Keratinocyte (primary cell): ENCODE results near the gene UNC13A. TPM values are rescaled to one million over a fixed set of nuclear protein-coding genes. Genes with fewer than 3 reads are reported as not detected.

Experiments used
- DNase-seq: peaks from one replicate; pipeline ENCODE4 v3.0.0-alpha.2; 2011; ENCODE audit warnings: low read depth, missing footprints, low spot score
- FAIRE-seq: peaks from 2 replicates; lab custom pipeline; 2011; peaks lifted over from hg19 to GRCh38; lab: Jason Lieb, UNC
- H2AFZ ChIP-seq: 2 replicates; pipeline ENCODE4 v1.6.0; 2012; ENCODE audit warnings: low read length, control low read depth, inconsistent platforms; ENCODE audit not compliant: control insufficient read depth
- H3K27ac ChIP-seq: 2 replicates; pipeline ENCODE4 v1.5.1; 2011; ENCODE audit warnings: low read length; ENCODE audit not compliant: control insufficient read depth, insufficient read depth
- H3K27me3 ChIP-seq: 3 replicates; pipeline ENCODE4 v1.6.0; 2011; ENCODE audit warnings: low read length; ENCODE audit not compliant: control insufficient read depth, insufficient read depth; ENCODE audit errors: extremely low read depth
- H3K36me3 ChIP-seq, 2 experiments: 2 replicates in 1 of 2; 3 replicates in 1 of 2; pipeline ENCODE4 v1.5.1; 2011; ENCODE audit warnings: low read length in 2 of 2, mild to moderate bottlenecking in 1 of 2; ENCODE audit not compliant: control insufficient read depth in 2 of 2, insufficient read depth in 2 of 2; ENCODE audit errors: extremely low read depth in 1 of 2
- H3K4me1 ChIP-seq: 3 replicates; pipeline ENCODE4 v1.5.1; 2011; ENCODE audit warnings: low read length; ENCODE audit not compliant: control insufficient read depth, insufficient read depth; ENCODE audit errors: extremely low read depth
- H3K4me2 ChIP-seq: 3 replicates; pipeline ENCODE4 v1.6.0; 2011; ENCODE audit warnings: low read depth, low read length; ENCODE audit not compliant: control insufficient read depth, insufficient read depth; ENCODE audit errors: extremely low read depth
- H3K4me3 ChIP-seq, 3 experiments: fragments of 200-600 bp in 1 of 3; sonication (generic) in 1 of 3; 2 replicates in 2 of 3; 3 replicates in 1 of 3; pipeline ENCODE4 v1.5.1; 2011 to 2016; ENCODE audit warnings: low read length in 3 of 3, mild to moderate bottlenecking in 3 of 3, control low read depth in 2 of 3, inconsistent platforms in 1 of 3, low read depth in 1 of 3, mixed read lengths in 1 of 3, mixed run types in 1 of 3, moderate library complexity in 1 of 3; ENCODE audit not compliant: control insufficient read depth in 2 of 3, insufficient read depth in 2 of 3; ENCODE audit errors: extremely low read depth in 1 of 3
- H3K79me2 ChIP-seq: 2 replicates; pipeline ENCODE4 v1.6.0; 2012; ENCODE audit warnings: low read length; ENCODE audit not compliant: control insufficient read depth, insufficient read depth
- H3K9ac ChIP-seq: 3 replicates; pipeline ENCODE4 v1.6.0; 2011; ENCODE audit warnings: low read length; ENCODE audit not compliant: control insufficient read depth, insufficient read depth; ENCODE audit errors: extremely low read depth
- H3K9me1 ChIP-seq: 3 replicates; pipeline ENCODE4 v1.6.0; 2011; ENCODE audit warnings: low read length; ENCODE audit not compliant: control insufficient read depth, insufficient read depth; ENCODE audit errors: extremely low read depth
- H3K9me3 ChIP-seq: 2 replicates; pipeline ENCODE4 v1.5.1; 2012; ENCODE audit warnings: low read depth, low read length; ENCODE audit not compliant: control insufficient read depth
- H4K20me1 ChIP-seq: 3 replicates; pipeline ENCODE4 v1.6.0; 2011; ENCODE audit warnings: low read length; ENCODE audit not compliant: control insufficient read depth, insufficient read depth; ENCODE audit errors: extremely low read depth
- EZH2 ChIP-seq: IDR thresholded peaks from one replicate; pipeline ENCODE4 v1.6.1; 2012; ENCODE audit warnings: inconsistent platforms, mild to moderate bottlenecking, low read length, moderate library complexity
- dilution Hi-C: fragments of 300-500 bp; cut with MboI; formaldehyde crosslinking; loops from one replicate; pipeline ENCODE4 v1.7.0; 2020; ENCODE audit warnings: low sequenced_read_pairs; ENCODE audit not compliant: extremely low pct_ligation_motif_present
- polyA plus RNA-seq, 5 experiments: library from polyadenylated mRNA; depleted of rRNA in 3 of 5; stranded (reverse) in 3 of 5; stranded (forward) in 1 of 5; unstranded in 1 of 5; fragments of >200 nt; gene quantifications; 1 replicate in 1 of 5; 2 replicates in 3 of 5; 3 replicates in 1 of 5; pipeline versions ENCODE4 v1.2.1 to v1.2.3, GENCODE V29; 2011 to 2012; ENCODE audit warnings: missing spikeins in 2 of 5, low read depth in 1 of 5, low replicate concordance in 1 of 5
- TF ChIP-seq, protein P1 (sequence below), 3 experiments: IDR thresholded peaks in 1 of 3; conservative IDR thresholded peaks in 1 of 3; optimal IDR thresholded peaks in 1 of 3; 2 replicates in 2 of 3; 3 replicates in 1 of 3; pipeline versions ENCODE3 to v1.5.1; 2011; ENCODE audit warnings: low read length in 3 of 3, mild to moderate bottlenecking in 3 of 3, moderate library complexity in 2 of 3, control low read depth in 1 of 3, inconsistent platforms in 1 of 3; ENCODE audit not compliant: insufficient read depth in 2 of 3; ENCODE audit errors: extremely low read depth in 1 of 3

UNC13A gene
- polyA plus RNA-seq, 1 donor (not counting 4 experiments of a cell fraction or from before 2014, with no cell fraction given), result under 0.01 TPM

DNA sequence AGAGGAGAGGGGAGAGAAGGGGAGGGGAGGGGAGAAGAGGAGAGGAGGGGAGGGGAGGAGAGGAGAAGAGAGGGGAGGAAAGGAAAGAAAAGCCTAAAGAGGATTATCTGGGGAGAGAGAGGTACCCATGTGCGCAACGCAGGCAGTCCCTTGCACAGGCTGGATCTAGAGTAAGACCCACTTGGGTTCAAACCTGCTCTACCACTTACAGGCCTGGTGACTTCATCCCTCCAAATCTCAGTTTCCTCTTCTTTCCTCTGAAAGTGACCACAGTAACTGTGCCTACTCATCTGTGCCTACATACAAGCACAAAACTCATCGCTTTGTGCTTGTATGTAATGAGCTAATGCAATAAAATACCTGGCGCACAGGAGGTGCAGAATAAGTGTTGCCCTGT is 30.4 kb upstream of the UNC13A start:
- Histone ChIP-seq H3K27ac (no peak overlapping the region), H3K9me1 (peaks cover 5% of the 10 kb centered on the region), H3K27me3 (no peaks in the 10 kb centered on the region), H4K20me1 (peaks cover 20% of the 10 kb centered on the region), H3K4me3 (no peak overlapping the region), H3K79me2 (peaks cover 7% of the 10 kb centered on the region), H3K9me3 (no peaks in the 10 kb centered on the region), H3K9ac (no peak overlapping the region), H3K4me1 (peaks cover 22% of the 10 kb centered on the region), H2AFZ (no peak overlapping the region), H3K36me3 (peaks cover 1 to 4% of the 10 kb centered on the region in 2 experiments), H3K4me2 (no peak overlapping the region)
- FAIRE-seq (no peak), DNase-seq (no peak)
- TF ChIP-seq, protein P1, sequence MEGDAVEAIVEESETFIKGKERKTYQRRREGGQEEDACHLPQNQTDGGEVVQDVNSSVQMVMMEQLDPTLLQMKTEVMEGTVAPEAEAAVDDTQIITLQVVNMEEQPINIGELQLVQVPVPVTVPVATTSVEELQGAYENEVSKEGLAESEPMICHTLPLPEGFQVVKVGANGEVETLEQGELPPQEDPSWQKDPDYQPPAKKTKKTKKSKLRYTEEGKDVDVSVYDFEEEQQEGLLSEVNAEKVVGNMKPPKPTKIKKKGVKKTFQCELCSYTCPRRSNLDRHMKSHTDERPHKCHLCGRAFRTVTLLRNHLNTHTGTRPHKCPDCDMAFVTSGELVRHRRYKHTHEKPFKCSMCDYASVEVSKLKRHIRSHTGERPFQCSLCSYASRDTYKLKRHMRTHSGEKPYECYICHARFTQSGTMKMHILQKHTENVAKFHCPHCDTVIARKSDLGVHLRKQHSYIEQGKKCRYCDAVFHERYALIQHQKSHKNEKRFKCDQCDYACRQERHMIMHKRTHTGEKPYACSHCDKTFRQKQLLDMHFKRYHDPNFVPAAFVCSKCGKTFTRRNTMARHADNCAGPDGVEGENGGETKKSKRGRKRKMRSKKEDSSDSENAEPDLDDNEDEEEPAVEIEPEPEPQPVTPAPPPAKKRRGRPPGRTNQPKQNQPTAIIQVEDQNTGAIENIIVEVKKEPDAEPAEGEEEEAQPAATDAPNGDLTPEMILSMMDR (optimal IDR thresholded peaks at IDR 0.05 in 1 of 3, IDR thresholded peaks at IDR 0.05 in 1 of 3, conservative IDR thresholded peaks at IDR 0.05 in 1 of 3; ENCODE audit: extremely low read depth in 1 of 3, insufficient read depth in 2 of 3, low read length in 3 of 3), result no peak
- no peak for TF ChIP-seq EZH2
- dilution Hi-C loops, result no loop called here

DNA sequence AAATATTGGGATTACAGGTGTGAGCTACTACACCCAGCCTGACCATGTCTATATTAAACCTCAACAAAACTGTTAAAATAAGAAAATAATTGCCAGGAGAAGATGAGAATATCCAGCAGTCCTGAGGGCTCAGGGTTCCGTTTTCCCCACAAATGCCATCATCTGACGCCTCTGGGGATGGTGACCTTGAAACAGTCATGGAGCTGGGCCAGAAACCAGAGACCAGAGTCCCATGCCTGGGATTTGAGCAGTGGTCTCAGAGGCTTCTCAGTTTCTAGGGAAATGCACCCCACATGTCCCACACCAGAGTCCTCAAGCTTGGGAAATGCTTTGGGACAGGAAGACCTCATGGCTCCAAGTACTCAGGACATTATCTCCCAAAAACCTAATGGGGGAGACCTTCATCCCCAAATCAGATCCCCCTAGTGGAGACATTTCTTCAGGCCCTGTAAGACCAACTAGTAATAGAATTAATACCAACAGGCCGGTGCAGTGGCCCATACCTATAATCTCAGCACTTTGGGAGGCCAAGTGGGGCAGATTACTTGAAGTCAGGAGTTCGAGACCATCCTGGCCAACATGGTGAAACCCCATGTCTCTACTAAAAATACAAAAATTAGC is 28.3 kb upstream of the UNC13A start:
- H3K36me3 ChIP-seq, result peaks cover 0 to 4% of the 10 kb centered on the region in 2 experiments
- H3K27me3 ChIP-seq, result no peaks in the 10 kb centered on the region
- TF ChIP-seq EZH2, result no peak
- TF ChIP-seq, protein P1 (optimal IDR thresholded peaks at IDR 0.05 in 1 of 3, IDR thresholded peaks at IDR 0.05 in 1 of 3, conservative IDR thresholded peaks at IDR 0.05 in 1 of 3; ENCODE audit: extremely low read depth in 1 of 3, insufficient read depth in 2 of 3, low read length in 3 of 3), result peak in 2 of 3 experiments; percentile 10 to 26
- H3K79me2 ChIP-seq, result peaks cover 7% of the 10 kb centered on the region
- dilution Hi-C loops, result no loop called here
- no peak overlapping the region for H3K4me3 ChIP-seq
- H3K9me3 ChIP-seq, result no peaks in the 10 kb centered on the region
- no peak overlapping the region for H3K9ac ChIP-seq
- H3K9me1 ChIP-seq, result peaks cover 5% of the 10 kb centered on the region
- H3K27ac ChIP-seq, result no peak overlapping the region
- H4K20me1 ChIP-seq, result peaks cover 12% of the 10 kb centered on the region
- DNase-seq (no peak), FAIRE-seq (no peak)
- H3K4me2 ChIP-seq, result no peak overlapping the region
- no peak overlapping the region for H2AFZ ChIP-seq
- peaks cover 17% of the 10 kb centered on the region for H3K4me1 ChIP-seq
